HG02884 (cell line): ENCODE data around the gene RPS2.
"Not testable (repeated sequence)": the region's sequence is repeated elsewhere in the genome, so short reads cannot be mapped to it uniquely, and the experiment has no call there.

Experiments
- ATAC-seq: cut with Tn5 transposase; IDR thresholded peaks from one replicate; pipeline ENCODE4 v1.9.1; 2021; ENCODE audit warnings: mild to moderate bottlenecking, moderate library complexity; ENCODE audit not compliant: unreplicated experiment

Gene RPS2

GRCh38 chr16:1964506-1965395 is at the start of gene RPS2:
Gene RPS2 (minus strand): TSS chr16:1964826. CDS start chr16:1964625, 201 bp downstream.
- peak; percentile 77 for ATAC-seq

DNA sequence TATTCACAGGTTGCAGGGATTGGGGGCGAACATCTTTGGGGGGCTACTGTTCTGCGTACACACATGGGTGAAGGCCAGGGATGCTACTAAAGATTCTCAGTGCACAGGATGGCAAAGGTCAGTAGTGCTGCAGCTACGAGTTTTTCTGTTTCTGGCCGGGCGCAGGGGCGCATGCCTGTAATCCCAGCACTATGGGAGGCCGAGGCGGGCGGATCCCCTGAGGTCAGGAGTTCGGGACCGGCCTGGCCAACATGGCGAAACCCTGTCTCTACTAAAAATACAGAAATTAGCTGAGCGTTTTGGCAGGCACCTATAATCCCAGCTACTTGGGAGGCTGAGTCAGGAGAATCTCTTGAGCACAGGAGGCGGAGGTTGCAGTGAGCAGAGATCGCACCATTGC is 48.9 kb upstream of the RPS2 start:
- no peak for ATAC-seq

GRCh38 chr16:2011726-2012125 is 47.1 kb upstream of the RPS2 start:
- ATAC-seq: not testable (repeated sequence)

DNA sequence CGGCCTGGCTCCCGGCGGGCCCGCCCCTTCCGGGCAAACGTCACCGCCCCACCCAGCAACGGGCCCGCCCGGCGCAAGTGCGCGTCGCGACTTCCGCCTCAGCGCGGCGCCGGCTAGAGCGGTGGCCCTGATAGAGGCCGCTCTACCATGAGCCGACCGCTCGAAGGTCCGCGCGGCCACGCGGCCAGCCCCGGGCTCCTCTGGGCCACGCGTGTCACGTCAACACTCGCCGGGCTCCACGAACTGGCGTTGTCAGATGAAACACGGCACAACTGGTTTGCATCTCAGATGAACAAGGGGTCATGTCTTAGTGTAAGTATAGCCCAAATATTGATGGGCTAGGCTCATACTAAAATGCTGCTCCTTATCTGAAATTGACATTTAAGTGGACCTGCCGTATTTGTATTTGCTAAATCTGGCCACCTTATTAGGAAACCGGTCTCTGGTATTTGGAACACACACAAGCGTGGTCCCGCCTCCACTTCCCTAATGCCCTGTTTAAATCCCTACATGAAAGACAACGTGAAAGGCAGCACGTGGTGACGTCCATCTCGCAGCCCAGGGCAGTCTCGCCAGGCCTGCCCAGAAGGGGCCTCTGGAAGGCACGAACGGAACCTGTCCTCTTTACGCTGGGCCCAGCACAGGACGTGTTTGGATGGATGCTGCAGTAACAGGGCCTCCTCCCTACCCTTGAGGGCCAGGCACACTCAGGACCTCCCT is 45.3 kb upstream of the RPS2 start, which contains the start of gene ZNF598:
Gene ZNF598, minus strand, starts transcription at position 31 of the 720 bp plus-strand sequence.
- ATAC-seq: peak; percentile 87

- peak; percentile 27 for ATAC-seq
These were observed 44.6 kb upstream of the RPS2 start for GRCh38 chr16:2009164-2009711.

DNA sequence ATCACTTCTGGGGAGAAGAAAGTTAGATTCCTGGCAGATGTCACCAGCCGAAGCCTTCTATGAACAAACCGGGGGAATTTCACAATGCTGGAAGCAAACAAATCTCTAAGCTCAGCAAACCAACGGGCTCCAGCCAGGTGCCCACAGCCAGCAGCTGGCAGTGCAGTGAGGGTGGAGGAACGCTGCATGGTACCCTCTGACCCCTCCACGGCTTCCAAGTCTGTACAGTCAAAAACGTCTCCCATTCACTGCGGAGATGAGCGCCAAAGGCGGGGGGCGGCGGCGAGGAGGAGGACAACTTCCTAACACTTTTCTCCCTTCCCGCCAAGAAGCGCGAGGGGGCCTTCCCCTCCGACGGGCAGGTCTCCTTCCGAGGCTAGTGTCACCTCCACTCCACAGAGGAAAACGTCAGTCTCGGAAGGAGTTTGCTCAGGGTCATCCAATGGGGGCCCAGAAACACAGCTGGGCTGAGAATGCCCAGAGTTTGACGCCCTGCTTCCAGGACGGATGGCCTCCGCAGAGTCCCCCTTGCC is 44.1 kb upstream of the RPS2 start:
- ATAC-seq: no peak

DNA sequence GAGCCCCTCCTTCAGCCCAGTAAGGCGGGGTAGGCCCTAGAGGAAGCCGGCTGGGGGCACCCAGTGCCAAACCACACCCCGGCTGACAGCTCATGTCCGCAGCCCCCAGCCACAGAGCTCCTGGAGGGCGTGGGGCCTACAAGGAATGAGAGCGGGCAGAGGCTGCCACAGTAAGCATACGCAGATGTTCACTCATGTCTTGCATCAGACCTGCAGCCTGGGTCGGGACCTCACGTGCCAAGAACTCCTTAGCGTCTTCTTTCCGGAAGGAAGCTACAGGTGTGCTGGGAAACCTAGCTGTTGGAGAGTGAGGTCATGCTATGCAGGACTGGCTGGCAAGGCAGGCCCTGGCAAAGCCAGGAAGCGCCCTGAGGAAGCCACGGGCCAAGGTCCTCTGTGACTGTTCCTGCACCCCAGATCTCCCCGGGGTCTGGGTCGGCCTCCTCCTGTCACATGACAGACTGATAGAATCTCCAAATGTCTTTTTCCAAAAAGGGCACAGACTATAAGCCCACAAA is 43.4 kb upstream of the RPS2 start:
- no peak for ATAC-seq

- no peak for ATAC-seq
These were observed 42.6 kb upstream of the RPS2 start for GRCh38 chr16:2007081-2007836.

GRCh38 chr16:2006317-2006716 is 41.7 kb upstream of the RPS2 start:
- no peak for ATAC-seq

DNA sequence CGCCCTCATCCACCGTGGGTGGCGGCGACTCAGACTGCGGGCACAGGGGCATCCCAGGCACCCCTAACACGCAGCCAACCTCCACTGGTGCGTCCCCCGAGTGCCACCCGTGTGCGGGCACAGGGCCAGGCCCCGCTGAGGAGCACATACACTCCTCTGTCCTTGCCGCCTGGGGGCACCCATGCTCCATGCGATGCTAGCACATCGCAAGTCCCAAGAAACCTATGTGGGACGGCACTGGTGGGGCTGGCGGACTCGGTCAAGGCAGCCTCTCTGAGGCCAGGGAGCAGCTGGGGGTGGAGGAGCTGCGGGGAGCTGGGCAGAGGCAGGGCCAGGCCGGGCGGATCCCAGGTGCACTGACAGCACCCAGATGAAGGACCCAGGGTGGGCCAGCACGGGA is 41.0 kb upstream of the RPS2 start:
- ATAC-seq: no peak

DNA sequence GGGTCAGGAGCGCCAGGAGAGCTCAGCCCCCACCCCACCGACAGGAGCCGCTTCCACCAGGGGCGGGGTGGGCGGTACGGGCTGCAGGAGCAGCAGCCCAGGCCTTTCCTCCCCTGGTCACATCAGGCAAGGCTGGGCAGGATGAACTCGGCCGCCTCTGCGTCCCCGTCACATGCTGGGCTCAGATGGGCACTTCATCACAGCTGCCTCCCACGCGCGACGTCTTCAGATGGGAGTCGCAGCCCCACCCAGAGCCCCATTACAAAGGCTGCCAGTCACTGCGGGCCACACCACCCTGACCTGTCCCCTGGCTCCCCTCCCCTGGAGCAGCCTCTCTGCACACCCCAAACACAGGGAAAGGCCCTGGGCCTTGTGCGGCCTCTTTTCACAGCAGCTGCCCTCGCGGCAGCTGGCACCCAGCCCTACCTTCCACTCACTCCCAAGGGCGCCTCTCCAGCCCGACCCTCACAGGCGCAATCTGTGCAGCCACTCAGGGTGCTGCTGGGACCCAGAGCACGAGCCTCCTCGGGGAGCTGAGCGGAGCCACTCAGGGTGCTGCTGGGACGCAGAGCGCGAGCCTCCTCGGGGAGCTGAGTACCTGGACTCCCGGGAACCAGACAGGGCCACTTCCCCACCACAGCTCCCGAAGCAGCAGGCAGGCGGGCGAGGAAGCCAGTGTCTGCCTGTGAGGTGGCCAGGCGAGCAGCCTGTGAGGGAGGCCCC is 40.3 kb upstream of the RPS2 start:
- no peak for ATAC-seq

- ATAC-seq: peak; percentile 66
These were observed 39.4 kb upstream of the RPS2 start for GRCh38 chr16:2003827-2004641.

- ATAC-seq: no peak
These were observed 38.7 kb upstream of the RPS2 start for GRCh38 chr16:2003231-2003826.

DNA sequence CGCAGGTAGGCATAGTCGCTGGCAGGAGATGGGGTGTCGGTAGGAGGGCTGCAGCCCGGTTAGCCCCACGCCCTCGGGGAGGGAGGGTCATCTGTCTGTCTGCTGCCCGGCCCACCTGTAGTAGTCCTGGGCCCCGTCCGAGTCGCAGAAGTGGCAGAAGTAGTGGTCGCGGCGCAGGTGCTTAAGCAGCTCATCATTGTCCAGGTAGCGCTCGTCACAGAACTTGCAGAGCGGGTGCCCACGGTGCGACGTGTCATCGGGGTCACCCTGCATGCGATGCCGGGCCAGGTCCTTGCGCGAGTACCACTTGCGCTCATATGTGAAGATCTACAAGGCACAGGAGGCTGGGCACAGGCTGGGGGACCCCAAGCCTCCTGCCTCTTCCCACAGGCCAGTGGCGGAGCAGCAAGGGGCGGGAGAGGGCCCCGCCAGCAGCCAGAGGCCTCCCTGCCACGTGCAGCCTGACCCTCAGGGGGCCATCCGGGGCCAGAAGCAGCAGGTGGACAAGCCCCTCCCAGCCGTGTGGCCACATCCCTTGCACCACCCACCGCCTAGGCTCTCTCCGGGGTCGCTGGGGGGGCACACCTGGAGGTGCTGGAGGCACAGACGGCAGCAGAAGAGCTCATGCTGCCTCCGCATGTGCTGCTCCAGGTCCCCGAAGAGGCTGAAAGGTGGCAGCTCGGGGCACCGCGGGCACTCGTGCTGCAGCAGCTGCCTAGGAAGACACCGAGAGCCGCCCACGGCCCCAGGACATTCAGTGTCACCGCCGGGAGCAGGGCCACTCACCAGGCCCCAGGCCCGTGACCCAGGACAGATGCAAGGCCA is 38.0 kb upstream of the RPS2 start:
- no peak for ATAC-seq

GRCh38 chr16:2001456-2002355 is 37.1 kb upstream of the RPS2 start:
- no peak for ATAC-seq

DNA sequence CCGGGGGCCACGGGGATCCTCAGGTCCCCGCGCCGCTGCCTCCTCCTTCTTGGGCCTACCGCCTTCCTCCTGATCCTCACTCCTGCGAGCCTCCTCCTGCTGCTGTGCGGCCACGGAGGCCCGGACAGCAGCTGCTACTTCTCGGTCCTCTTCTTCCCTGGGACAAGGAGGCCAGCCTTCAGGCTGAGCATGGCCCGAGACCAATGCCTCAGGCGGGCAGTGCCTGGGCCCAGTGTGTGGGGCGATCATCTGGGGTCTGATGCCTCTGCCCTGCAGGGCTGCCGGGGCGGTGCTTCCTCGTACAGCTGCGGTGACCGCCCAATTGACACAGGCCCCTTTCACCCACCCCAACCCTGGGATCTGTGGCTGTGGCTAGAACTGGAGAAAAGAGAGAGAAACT is 36.4 kb upstream of the RPS2 start:
- no peak for ATAC-seq
